H9 (cell line): ENCODE results near the gene MAGI3. TPM values are rescaled to one million over a fixed set of nuclear protein-coding genes. Genes with fewer than 3 reads are reported as not detected.

Experiments used
- DNase-seq: peaks from one replicate; pipeline ENCODE4 v3.0.0-alpha.2; 2017
- H2AFZ ChIP-seq: one replicate; pipeline ENCODE4 v1.6.1; 2013; ENCODE audit warnings: mild to moderate bottlenecking, low read length, control low read depth, moderate library complexity
- H2AK5ac ChIP-seq: 2 replicates; pipeline ENCODE4 v1.6.1; 2013; ENCODE audit warnings: low read length, control low read depth, mixed read lengths; ENCODE audit not compliant: insufficient read length
- H2BK120ac ChIP-seq: one replicate; pipeline ENCODE4 v1.6.1; 2013; ENCODE audit warnings: low read depth, mild to moderate bottlenecking, low read length, control low read depth, inconsistent platforms; ENCODE audit not compliant: poor library complexity, severe bottlenecking
- H2BK12ac ChIP-seq: 2 replicates; pipeline ENCODE4 v1.6.1; 2013; ENCODE audit warnings: low read length, control low read depth, mixed read lengths, low read depth; ENCODE audit not compliant: insufficient read length
- H2BK15ac ChIP-seq: 2 replicates; pipeline ENCODE4 v1.6.1; 2013; ENCODE audit warnings: low read depth, low read length, control low read depth
- H2BK20ac ChIP-seq: one replicate; pipeline ENCODE4 v1.6.1; 2013; ENCODE audit warnings: low read depth, mild to moderate bottlenecking, low read length, control low read depth, inconsistent platforms; ENCODE audit not compliant: poor library complexity, severe bottlenecking
- H2BK5ac ChIP-seq: 2 replicates; pipeline ENCODE4 v1.6.1; 2013; ENCODE audit warnings: low read length, control low read depth, mixed read lengths; ENCODE audit not compliant: insufficient read length
- H3K14ac ChIP-seq: 2 replicates; pipeline ENCODE4 v1.6.1; 2013; ENCODE audit warnings: low read length, control low read depth; ENCODE audit not compliant: insufficient read depth
- H3K18ac ChIP-seq: 2 replicates; pipeline ENCODE4 v1.6.1; 2013; ENCODE audit warnings: low read depth, mild to moderate bottlenecking, mixed read lengths, low read length, control low read depth; ENCODE audit not compliant: insufficient read length
- H3K23ac ChIP-seq: 2 replicates; pipeline ENCODE4 v1.6.1; 2013; ENCODE audit warnings: low read length, control low read depth, mixed read lengths, low read depth; ENCODE audit not compliant: insufficient read length
- H3K23me2 ChIP-seq: 2 replicates; pipeline ENCODE4 v1.6.1; 2013; ENCODE audit warnings: low read depth, mild to moderate bottlenecking, mixed read lengths, low read length, control low read depth; ENCODE audit not compliant: insufficient read length, poor library complexity, severe bottlenecking
- H3K27ac ChIP-seq: 2 replicates; pipeline ENCODE4 v1.5.1; 2013; ENCODE audit warnings: low read length, control low read depth, mixed read lengths, low read depth; ENCODE audit not compliant: insufficient read length
- H3K27me3 ChIP-seq: 2 replicates; pipeline ENCODE4 v1.6.1; 2013; ENCODE audit warnings: low read length, control low read depth, inconsistent platforms; ENCODE audit not compliant: insufficient read depth
- H3K4ac ChIP-seq: 2 replicates; pipeline ENCODE4 v1.6.1; 2013; ENCODE audit warnings: low read depth, mild to moderate bottlenecking, control low read depth, inconsistent platforms, low read length, moderate library complexity
- H3K4me1 ChIP-seq: 2 replicates; pipeline ENCODE4 v1.6.1; 2013; ENCODE audit warnings: low read length, control low read depth, inconsistent platforms; ENCODE audit not compliant: insufficient read depth
- H3K4me2 ChIP-seq: 2 replicates; pipeline ENCODE4 v1.6.1; 2013; ENCODE audit warnings: low read length, control low read depth, mixed read lengths; ENCODE audit not compliant: insufficient read length, insufficient read depth
- H3K56ac ChIP-seq: 2 replicates; pipeline ENCODE4 v1.6.1; 2013; ENCODE audit warnings: low read depth, mild to moderate bottlenecking, mixed read lengths, low read length, control low read depth; ENCODE audit not compliant: insufficient read length
- H3K79me1 ChIP-seq: 2 replicates; pipeline ENCODE4 v1.6.1; 2013; ENCODE audit warnings: low read depth, mild to moderate bottlenecking, moderate library complexity, low read length, control low read depth, inconsistent platforms; ENCODE audit not compliant: insufficient read depth, poor library complexity, severe bottlenecking
- H3K79me2 ChIP-seq: 2 replicates; pipeline ENCODE4 v1.6.1; 2013; ENCODE audit warnings: low read length, control low read depth, inconsistent platforms; ENCODE audit not compliant: insufficient read depth
- H3K9ac ChIP-seq: 2 replicates; pipeline ENCODE4 v1.6.1; 2013; ENCODE audit warnings: low read length, control low read depth, mixed read lengths; ENCODE audit not compliant: insufficient read length; ENCODE audit errors: extremely low read depth
- H3K9me3 ChIP-seq: one replicate; pipeline ENCODE4 v1.6.1; 2013; ENCODE audit warnings: low read depth, low read length, inconsistent platforms; ENCODE audit not compliant: control insufficient read depth
- H3T11ph ChIP-seq: one replicate; pipeline ENCODE4 v1.6.1; 2013; ENCODE audit warnings: mild to moderate bottlenecking, low read length, control low read depth, inconsistent platforms
- H4K20me1 ChIP-seq: one replicate; pipeline ENCODE4 v1.6.1; 2013; ENCODE audit not compliant: control insufficient read depth, insufficient read length, insufficient read depth
- H4K5ac ChIP-seq: 2 replicates; pipeline ENCODE4 v1.6.1; 2013; ENCODE audit warnings: low read depth, mild to moderate bottlenecking, mixed read lengths, low read length, control low read depth; ENCODE audit not compliant: insufficient read length
- H4K8ac ChIP-seq: replicated peaks from 2 replicates; pipeline ENCODE4 v1.6.1; 2013; ENCODE audit warnings: low read length, control low read depth, mixed read lengths, low read depth; ENCODE audit not compliant: insufficient read length
- H4K91ac ChIP-seq: 2 replicates; pipeline ENCODE4 v1.6.1; 2013; ENCODE audit warnings: low read depth, mild to moderate bottlenecking, moderate library complexity, mixed read lengths, low read length, control low read depth; ENCODE audit not compliant: insufficient read length
- H3K27ac Mint-ChIP-seq, 3 experiments: 2 replicates in 2 of 3; 3 replicates in 1 of 3; pipeline ENCODE4 v1.8.0; 2020 to 2021; ENCODE audit warnings: mixed read lengths in 3 of 3, mild to moderate bottlenecking in 1 of 3, moderate library complexity in 1 of 3
- H3K27me3 Mint-ChIP-seq: 2 replicates; pipeline ENCODE4 v1.8.0; 2021; ENCODE audit warnings: low read depth, mild to moderate bottlenecking, moderate library complexity, mixed read lengths
- H3K36me3 Mint-ChIP-seq, 3 experiments: 2 replicates in 2 of 3; 3 replicates in 1 of 3; pipeline ENCODE4 v1.8.0; 2020 to 2021; ENCODE audit warnings: low read depth in 3 of 3, mixed read lengths in 3 of 3; ENCODE audit not compliant: insufficient read depth in 1 of 3
- H3K4me1 Mint-ChIP-seq, 2 experiments: 2 replicates each; pipeline ENCODE4 v1.8.0; 2020; ENCODE audit warnings: mixed read lengths in 2 of 2
- H3K4me3 Mint-ChIP-seq, 2 experiments: 2 replicates in 1 of 2; 3 replicates in 1 of 2; pipeline ENCODE4 v1.8.0; 2020 to 2021; ENCODE audit warnings: mild to moderate bottlenecking in 2 of 2, mixed read lengths in 2 of 2, moderate library complexity in 1 of 2
- H3K9me3 Mint-ChIP-seq, 2 experiments: 2 replicates in 1 of 2; 3 replicates in 1 of 2; pipeline ENCODE4 v1.8.0; 2020; ENCODE audit warnings: mild to moderate bottlenecking in 2 of 2, mixed read lengths in 2 of 2, moderate library complexity in 1 of 2
- CTCF ChIP-seq: fragments of 200-600 bp; sonication (generic); conservative IDR thresholded peaks from 3 replicates; pipeline ENCODE4 v1.8.0; 2021; ENCODE audit warnings: antibody characterized with exemption, mild to moderate bottlenecking
- WGBS: extraction: QIAGEN DNeasy Blood & Tissue Kit; methylation state at CpG from one replicate; pipeline ENCODE4 v1.1.7; 2013; ENCODE audit warnings: missing lambda C conversion rate, low lambda C conversion rate, mixed read lengths; ENCODE audit not compliant: insufficient read length; ENCODE audit errors: extremely low coverage; 5-methylcytosine and 5-hydroxymethylcytosine counted together
- total RNA-seq: library from RNA; stranded (reverse); gene quantifications from 2 replicates; pipeline ENCODE4 v1.2.1, GENCODE V29; 2021

The MAGI3 gene
- total RNA-seq, 1 experiment from 2014 or later: 8.2 TPM

GRCh38 chr1:113438505-113439276, 48.4 kb downstream of the MAGI3 start:
- Histone ChIP-seq H3K79me1 (no peaks in the 10 kb centered on the region), H3K27ac (no peak overlapping the region), H3K23ac (no peak overlapping the region), H3K56ac (no peak overlapping the region), H2BK5ac (no peak overlapping the region), H3K4ac (no peak overlapping the region), H2BK20ac (no peak overlapping the region), H2BK12ac (no peak overlapping the region), H3T11ph (no peak overlapping the region), H3K27me3 (no peaks in the 10 kb centered on the region), H3K9ac (no peak overlapping the region), H3K18ac (no peak overlapping the region), H3K4me1 (no peaks in the 10 kb centered on the region; the same call in 1 of the 2 replicates), H2BK15ac (no peak overlapping the region), H3K79me2 (no peaks in the 10 kb centered on the region), H4K20me1 (no peaks in the 10 kb centered on the region), H2AFZ (no peak overlapping the region), H3K23me2 (no peaks in the 10 kb centered on the region), H4K91ac (no peak overlapping the region), H2BK120ac (no peak overlapping the region), H4K5ac (no peak overlapping the region), H3K9me3 (no peaks in the 10 kb centered on the region), H3K14ac (no peak overlapping the region), H4K8ac (no peak overlapping the region), H2AK5ac (no peak overlapping the region), H3K4me2 (no peak overlapping the region)
- Mint-ChIP-seq H3K9me3 (no peaks in the 10 kb centered on the region; a peak in 1 of 5 replicates), H3K36me3 (0 out of 7 replicates have a peak, but pooled peaks cover 0 to under 1% (median 0%) of the 10 kb centered on the region in 3 experiments), H3K4me3 (no peak overlapping the region), H3K27me3 (no peaks in the 10 kb centered on the region), H3K4me1 (peaks cover 18 to 19% of the 10 kb centered on the region in 2 experiments), H3K27ac (no peak overlapping the region; a peak in 1 of 7 replicates)
- no peak for TF ChIP-seq CTCF
- WGBS: no CpG with 5 or more reads among the region's 3 CpGs
- no peak for DNase-seq
